NB4 (cell line): ENCODE measurements around the gene AUTS2.

Experiments used
- MYC ChIP-seq: IDR thresholded peaks from 2 replicates; pipeline ENCODE4 v1.6.1; 2011; ENCODE audit warnings: low read depth, low read length
- POLR2A ChIP-seq: IDR thresholded peaks from 2 replicates; pipeline ENCODE4 v1.6.1; 2011; ENCODE audit warnings: mild to moderate bottlenecking; ENCODE audit not compliant: insufficient read length; ENCODE audit errors: extremely low read depth
- TF ChIP-seq, protein P1 (sequence below): IDR thresholded peaks from one replicate; pipeline ENCODE4 v1.5.1; 2012; ENCODE audit warnings: low read depth, low read length
- TF ChIP-seq, protein P2 (sequence below): IDR thresholded peaks from 2 replicates; pipeline ENCODE4 v1.6.1; 2011; ENCODE audit warnings: low read depth, low read length

DNA sequence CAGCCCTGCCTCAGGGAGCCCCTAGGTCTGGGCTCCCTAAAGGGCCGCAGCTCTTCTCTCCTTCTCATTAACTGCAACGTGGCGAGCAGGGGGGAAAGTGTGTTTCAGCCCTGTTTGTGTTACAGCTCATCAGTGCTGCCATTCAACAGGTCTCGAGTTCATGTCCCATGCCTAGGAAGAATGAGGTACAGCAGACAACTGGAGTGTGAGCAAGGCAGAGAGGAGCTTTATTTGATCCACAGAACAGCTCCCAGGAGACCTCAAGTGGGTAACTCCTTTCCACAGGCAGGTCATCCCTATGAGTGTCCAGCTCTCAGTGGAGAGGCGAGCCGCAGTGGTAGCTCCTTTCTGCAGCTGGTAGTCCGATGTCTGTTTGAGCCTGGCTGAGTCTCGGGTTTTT, 313.1 kb downstream of the AUTS2 start:
- TF ChIP-seq POLR2A, result no peak
- TF ChIP-seq, protein P1, sequence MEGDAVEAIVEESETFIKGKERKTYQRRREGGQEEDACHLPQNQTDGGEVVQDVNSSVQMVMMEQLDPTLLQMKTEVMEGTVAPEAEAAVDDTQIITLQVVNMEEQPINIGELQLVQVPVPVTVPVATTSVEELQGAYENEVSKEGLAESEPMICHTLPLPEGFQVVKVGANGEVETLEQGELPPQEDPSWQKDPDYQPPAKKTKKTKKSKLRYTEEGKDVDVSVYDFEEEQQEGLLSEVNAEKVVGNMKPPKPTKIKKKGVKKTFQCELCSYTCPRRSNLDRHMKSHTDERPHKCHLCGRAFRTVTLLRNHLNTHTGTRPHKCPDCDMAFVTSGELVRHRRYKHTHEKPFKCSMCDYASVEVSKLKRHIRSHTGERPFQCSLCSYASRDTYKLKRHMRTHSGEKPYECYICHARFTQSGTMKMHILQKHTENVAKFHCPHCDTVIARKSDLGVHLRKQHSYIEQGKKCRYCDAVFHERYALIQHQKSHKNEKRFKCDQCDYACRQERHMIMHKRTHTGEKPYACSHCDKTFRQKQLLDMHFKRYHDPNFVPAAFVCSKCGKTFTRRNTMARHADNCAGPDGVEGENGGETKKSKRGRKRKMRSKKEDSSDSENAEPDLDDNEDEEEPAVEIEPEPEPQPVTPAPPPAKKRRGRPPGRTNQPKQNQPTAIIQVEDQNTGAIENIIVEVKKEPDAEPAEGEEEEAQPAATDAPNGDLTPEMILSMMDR, result no peak
- TF ChIP-seq, protein P2, sequence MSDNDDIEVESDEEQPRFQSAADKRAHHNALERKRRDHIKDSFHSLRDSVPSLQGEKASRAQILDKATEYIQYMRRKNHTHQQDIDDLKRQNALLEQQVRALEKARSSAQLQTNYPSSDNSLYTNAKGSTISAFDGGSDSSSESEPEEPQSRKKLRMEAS, result no peak
- TF ChIP-seq MYC, result no peak
